Measurements from ENCODE around the gene MPP3. TPM values are rescaled to one million over a fixed set of nuclear protein-coding genes. Genes with fewer than 3 reads are reported as not detected.

The MPP3 gene
- total RNA-seq, 1 donor from 2014 or later = 13.8 TPM

GRCh38 chr17:43864161-43864984 is 31.4 kb upstream of the MPP3 start:
- intact Hi-C loops (cut with DNase I) = no loop called here
- ATAC-seq (no peak), DNase-seq (ENCODE audit: low spot score) (peak; percentile 45)

GRCh38 chr17:43861960-43862359 is 29.0 kb upstream of the MPP3 start:
- intact Hi-C loops (cut with DNase I) = no loop called here
- peak; percentile 39 for DNase-seq (ENCODE audit: low spot score)
- no peak for ATAC-seq

- peak; percentile 64 for ATAC-seq
- intact Hi-C loops (cut with DNase I) = no loop called here
- peak; percentile 31 for DNase-seq (ENCODE audit: low spot score)
Measured at GRCh38 chr17:43860927-43861622, 28.1 kb upstream of the MPP3 start.

- DNase-seq (ENCODE audit: low spot score) = peak; percentile 15
- no peak for ATAC-seq
- intact Hi-C loops (cut with DNase I) = no loop called here
Measured at GRCh38 chr17:43860077-43860725, 27.3 kb upstream of the MPP3 start.

- no peak for DNase-seq (ENCODE audit: low spot score)
- ATAC-seq = no peak
- intact Hi-C loops (cut with DNase I) = no loop called here
Measured at GRCh38 chr17:43857957-43858600, 25.1 kb upstream of the MPP3 start.

GRCh38 chr17:43857141-43857540 is 24.2 kb upstream of the MPP3 start:
- intact Hi-C loops (cut with DNase I) = no loop called here
- no peak for DNase-seq (ENCODE audit: low spot score)
- no peak for ATAC-seq

GRCh38 chr17:43856141-43856540 is 23.2 kb upstream of the MPP3 start:
- intact Hi-C loops (cut with DNase I) = no loop called here
- DNase-seq (ENCODE audit: low spot score) = no peak
- no peak for ATAC-seq

GRCh38 chr17:43855061-43855460 is 22.1 kb upstream of the MPP3 start:
- ATAC-seq (no peak), DNase-seq (ENCODE audit: low spot score) (no peak)
- intact Hi-C loops (cut with DNase I) = no loop called here

DNA sequence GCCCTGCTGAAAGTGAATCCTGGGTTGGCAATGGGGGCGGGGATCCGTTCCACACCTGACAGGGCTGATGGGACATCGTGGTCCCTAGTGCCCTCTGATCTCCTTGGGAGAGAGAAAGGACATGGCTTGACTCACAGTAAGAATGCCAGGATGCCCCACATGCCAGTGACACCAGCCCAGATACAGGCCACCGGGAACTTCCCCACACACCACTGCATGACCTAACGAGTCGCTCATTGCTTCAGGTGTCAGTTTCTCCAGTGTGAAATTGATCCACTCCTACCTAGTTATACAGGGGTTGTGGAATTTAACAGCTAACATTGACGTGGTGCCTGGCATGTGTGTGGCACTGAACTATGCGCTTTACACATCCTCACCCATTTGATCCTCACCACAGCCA is 21.6 kb upstream of the MPP3 start:
- ATAC-seq (no peak), DNase-seq (ENCODE audit: low spot score) (no peak)
- intact Hi-C loops (cut with DNase I) = no loop called here

DNA sequence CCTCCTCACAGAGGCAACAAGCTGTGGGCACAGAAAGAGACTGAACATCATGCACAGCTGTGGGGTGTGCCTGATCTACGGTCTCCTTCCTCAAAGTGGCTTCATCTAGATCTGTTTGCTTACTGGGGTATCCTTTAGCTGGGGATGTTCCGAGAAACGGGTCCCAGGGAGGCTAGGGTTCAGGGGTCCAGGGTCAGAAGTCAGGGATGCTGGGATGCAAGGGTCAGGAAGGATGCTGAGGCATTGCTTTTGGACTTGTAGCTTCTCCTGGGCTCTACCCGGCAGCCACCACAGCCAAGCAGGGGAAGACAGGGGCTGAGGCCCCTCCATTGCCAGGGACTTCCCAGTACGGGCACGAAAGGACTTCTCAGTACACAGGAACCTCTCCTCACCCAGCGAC is 20.6 kb upstream of the MPP3 start:
- intact Hi-C loops (cut with DNase I) = no loop called here
- ATAC-seq (no peak), DNase-seq (ENCODE audit: low spot score) (no peak)

- ATAC-seq (no peak), DNase-seq (ENCODE audit: low spot score) (no peak)
- intact Hi-C loops (cut with DNase I) = no loop called here
Measured at GRCh38 chr17:43852571-43852970, 19.6 kb upstream of the MPP3 start.

DNA sequence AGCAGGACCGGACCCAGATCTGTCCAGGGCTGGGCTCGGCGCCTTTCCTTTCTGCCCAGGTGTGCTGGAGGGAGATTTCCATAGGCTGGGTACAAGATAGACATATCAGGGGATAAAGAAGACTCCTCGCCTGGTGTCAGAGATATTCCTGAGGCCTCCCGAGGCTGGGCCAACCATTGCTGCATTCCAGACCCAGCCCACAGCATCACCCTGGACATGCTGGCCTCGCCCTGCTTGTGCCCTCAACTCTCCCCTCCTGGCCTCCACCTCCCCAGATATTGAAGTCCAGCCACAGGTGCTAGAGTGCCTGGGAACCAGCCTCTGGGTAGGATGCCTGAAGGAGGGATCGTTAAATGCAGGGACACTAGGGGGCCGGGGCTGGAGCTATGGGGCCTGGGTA is 16.2 kb upstream of the MPP3 start:
- intact Hi-C loops (cut with DNase I) = no loop called here
- no peak for DNase-seq (ENCODE audit: low spot score)
- no peak for ATAC-seq

- intact Hi-C loops (cut with DNase I) = no loop called here
- ATAC-seq = no peak
- DNase-seq (ENCODE audit: low spot score) = no peak
Measured at GRCh38 chr17:43848601-43849000, 15.7 kb upstream of the MPP3 start.

DNA sequence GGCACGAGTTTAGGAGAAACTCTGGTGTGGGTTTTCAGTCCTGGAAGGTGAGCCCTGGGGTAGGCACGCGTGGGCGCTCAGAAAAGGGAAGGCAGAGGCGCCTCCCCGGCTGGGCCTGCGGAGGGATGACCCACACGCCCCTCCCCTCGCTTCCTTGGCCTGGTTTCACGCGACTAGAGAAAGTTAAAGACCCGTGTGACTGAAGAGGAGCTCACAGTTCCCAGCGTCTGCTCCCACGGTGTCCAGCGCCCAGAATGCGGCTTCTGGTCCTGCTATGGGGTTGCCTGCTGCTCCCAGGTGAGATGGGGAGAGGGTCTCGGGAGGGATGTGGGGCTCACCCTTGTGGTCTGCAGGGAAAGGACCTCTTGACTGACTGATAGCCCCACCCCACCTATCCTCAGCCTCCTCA is 14.0 kb upstream of the MPP3 start, which contains the start of gene CD300LG:
TSS of gene CD300LG (plus strand) at position 214 of the 409 bp plus-strand sequence. CDS start at position 255, 41 bp downstream.
- no peak for DNase-seq (ENCODE audit: low spot score)
- ATAC-seq = peak; percentile 23
- intact Hi-C loops (cut with DNase I) = no loop called here

GRCh38 chr17:43846221-43846712 is 13.3 kb upstream of the MPP3 start:
- peak; percentile 97 for ATAC-seq
- intact Hi-C loops (cut with DNase I) = no loop called here
- DNase-seq (ENCODE audit: low spot score) = peak; percentile 90

- intact Hi-C loops (cut with DNase I) = no loop called here
- no peak for DNase-seq (ENCODE audit: low spot score)
- no peak for ATAC-seq
Measured at GRCh38 chr17:43845766-43846165, 12.8 kb upstream of the MPP3 start.

- DNase-seq (ENCODE audit: low spot score) (no peak), ATAC-seq (no peak)
- intact Hi-C loops (cut with DNase I) = no loop called here
Measured at GRCh38 chr17:43844241-43844640, 11.3 kb upstream of the MPP3 start.

GRCh38 chr17:43842975-43843325 is 10.0 kb upstream of the MPP3 start:
- peak; percentile 26 for DNase-seq (ENCODE audit: low spot score)
- no peak for ATAC-seq
- intact Hi-C loops (cut with DNase I) = no loop called here
